SK-N-SH treated with all-trans-retinoic acid at 6 μM for 48 hours (cell line): ENCODE results near the gene SCAMP3.
"Not testable (repeated sequence)": the region's sequence is repeated elsewhere in the genome, so short reads cannot be mapped to it uniquely, and the experiment has no call there.

Source experiments
- ATAC-seq: fragments of 200-7000 bp; cut with Tn5 transposase; 3 replicates; pipeline ENCODE4 v1.9.1; 2020; ENCODE audit warnings: mild to moderate bottlenecking, moderate library complexity
- ARNTL ChIP-seq: fragments of 450-650 bp; formaldehyde crosslinking; IDR thresholded peaks from 2 replicates; pipeline ENCODE4 v1.5.0; 2020; ENCODE audit warnings: low read depth, mild to moderate bottlenecking, moderate library complexity, borderline replicate concordance
- ESRRG ChIP-seq: fragments of 250-450 bp; sonication (Bioruptor Pico); IDR thresholded peaks from 2 replicates; pipeline ENCODE4 v1.6.1; 2021; ENCODE audit warnings: mild to moderate bottlenecking
- GLIS3 ChIP-seq: fragments of 250-450 bp; sonication (Bioruptor Pico); IDR thresholded peaks from 2 replicates; pipeline ENCODE4 v1.5.0; 2020; ENCODE audit warnings: mild to moderate bottlenecking, moderate library complexity
- RARB ChIP-seq: fragments of 250-450 bp; sonication (Bioruptor Pico); IDR thresholded peaks from 2 replicates; pipeline ENCODE4 v1.8.0; 2021; ENCODE audit warnings: mild to moderate bottlenecking, moderate library complexity
- SNAI2 ChIP-seq: fragments of 250-450 bp; sonication (Bioruptor Pico); IDR thresholded peaks from 2 replicates; pipeline ENCODE4 v1.5.0; 2020; ENCODE audit warnings: mild to moderate bottlenecking, moderate library complexity
- TOX ChIP-seq: fragments of 250-450 bp; sonication (Bioruptor Pico); IDR thresholded peaks from 2 replicates; pipeline ENCODE4 v1.8.0; 2021; ENCODE audit warnings: mild to moderate bottlenecking, moderate library complexity, borderline replicate concordance
- ZC3H10 ChIP-seq: fragments of 250-450 bp; sonication (Bioruptor Pico); IDR thresholded peaks from 2 replicates; pipeline ENCODE4 v1.5.1; 2021; ENCODE audit warnings: mild to moderate bottlenecking, moderate library complexity
- ZFP3 ChIP-seq: fragments of 250-450 bp; sonication (Bioruptor Pico); IDR thresholded peaks from 2 replicates; pipeline ENCODE4 v1.5.0; 2020; ENCODE audit warnings: mild to moderate bottlenecking, moderate library complexity
- ZFP30 ChIP-seq: fragments of 450-650 bp; formaldehyde crosslinking; IDR thresholded peaks from 2 replicates; pipeline ENCODE4 v1.5.0; 2022; ENCODE audit warnings: mild to moderate bottlenecking, moderate library complexity
- ZNF8 ChIP-seq: fragments of 450-650 bp; formaldehyde crosslinking; IDR thresholded peaks from 2 replicates; pipeline ENCODE4 v1.5.0; 2020; ENCODE audit warnings: mild to moderate bottlenecking, moderate library complexity
- TF ChIP-seq, protein P1 (sequence below): fragments of 250-450 bp; sonication (Bioruptor Pico); IDR thresholded peaks from 2 replicates; pipeline ENCODE4 v1.8.0; 2020; ENCODE audit warnings: mild to moderate bottlenecking, moderate library complexity, borderline replicate concordance
- TF ChIP-seq, protein P2 (sequence below): fragments of 250-450 bp; sonication (Bioruptor Pico); IDR thresholded peaks from 2 replicates; pipeline ENCODE4 v1.5.1; 2020; ENCODE audit warnings: low read depth, mild to moderate bottlenecking, moderate library complexity
- TF ChIP-seq, protein P3 (sequence below): fragments of 250-450 bp; sonication (Bioruptor Pico); IDR thresholded peaks from 2 replicates; pipeline ENCODE4 v1.5.1; 2021; ENCODE audit warnings: mild to moderate bottlenecking, moderate library complexity

SCAMP3 gene

DNA sequence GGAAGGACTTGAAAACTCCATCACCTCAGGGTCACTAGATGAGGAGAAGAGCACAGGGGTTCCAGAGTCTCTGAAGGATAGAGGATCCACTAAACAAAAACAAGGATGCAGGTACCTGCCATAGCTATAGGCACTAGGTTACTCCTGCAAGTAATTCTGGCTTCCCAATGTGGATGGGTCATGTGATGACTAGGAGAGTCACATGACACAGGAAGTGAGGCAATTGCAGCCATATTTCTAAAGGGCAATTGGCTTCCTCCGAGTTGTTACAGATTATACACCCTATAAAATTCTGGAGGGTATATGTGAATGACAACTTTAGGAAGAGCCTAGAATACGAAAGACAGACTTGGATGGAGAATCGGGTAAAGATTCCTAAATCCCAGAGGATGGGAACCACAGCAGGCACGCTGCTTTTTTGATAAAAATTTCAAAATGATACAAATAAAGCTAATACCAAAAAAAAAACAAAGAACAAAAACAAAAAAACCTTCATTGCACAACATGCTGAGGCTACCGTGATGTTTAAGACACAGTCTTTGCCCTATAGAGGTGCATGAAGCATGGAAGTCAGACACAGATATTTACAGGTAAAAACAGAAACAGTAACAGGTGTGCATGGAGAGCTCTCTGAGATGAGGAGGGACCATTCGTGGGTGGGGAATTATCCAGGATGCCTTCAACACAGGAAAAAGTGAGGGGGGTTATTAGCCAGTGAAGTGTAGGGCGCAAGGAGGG lies 43.1 kb downstream of the SCAMP3 start:
- TF ChIP-seq SNAI2, result no peak
- no peak for TF ChIP-seq ZFP3 (CRISPR knock-in tag)
- no peak for TF ChIP-seq ESRRG (CRISPR knock-in tag)
- peak; percentile 76 for ATAC-seq

DNA sequence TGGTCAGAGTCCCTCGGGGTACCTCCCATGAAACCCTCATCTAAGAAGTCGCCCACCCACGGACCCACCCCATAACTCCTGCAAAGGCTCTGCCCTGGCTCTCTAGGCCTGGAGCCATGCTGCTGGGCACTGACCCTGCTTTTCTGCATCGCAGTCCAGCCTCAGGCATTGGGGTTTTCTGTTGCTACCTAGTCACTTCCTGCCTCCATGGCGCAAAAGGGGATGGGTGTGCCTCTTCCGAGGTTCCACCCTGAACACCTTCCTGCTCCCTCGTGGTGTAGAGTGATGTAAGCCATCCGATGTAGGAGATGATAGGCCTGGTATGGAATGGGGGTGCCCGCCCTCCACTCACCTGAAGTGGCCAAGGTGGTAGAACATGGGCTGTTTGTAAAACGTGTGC lies 47.5 kb downstream of the SCAMP3 start:
- not testable (repeated sequence) for ATAC-seq

DNA sequence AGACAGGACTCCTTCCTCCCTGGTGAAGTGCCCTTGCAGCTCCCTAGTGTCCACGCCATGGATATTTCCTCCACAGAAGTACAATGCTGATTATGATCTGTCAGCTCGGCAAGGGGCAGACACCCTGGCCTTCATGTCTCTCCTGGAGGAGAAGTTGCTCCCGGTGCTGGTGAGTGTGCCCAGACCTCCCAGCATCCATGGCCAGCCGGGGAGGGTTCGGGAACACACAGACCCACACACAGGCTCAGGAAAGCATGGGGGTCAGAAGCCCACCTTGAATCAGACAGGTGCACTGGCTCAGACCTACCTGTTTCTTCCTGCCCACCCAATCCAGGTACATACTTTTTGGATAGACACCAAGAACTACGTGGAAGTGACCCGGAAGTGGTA lies 50.1 kb downstream of the SCAMP3 start:
- ATAC-seq, result not testable (repeated sequence)

DNA sequence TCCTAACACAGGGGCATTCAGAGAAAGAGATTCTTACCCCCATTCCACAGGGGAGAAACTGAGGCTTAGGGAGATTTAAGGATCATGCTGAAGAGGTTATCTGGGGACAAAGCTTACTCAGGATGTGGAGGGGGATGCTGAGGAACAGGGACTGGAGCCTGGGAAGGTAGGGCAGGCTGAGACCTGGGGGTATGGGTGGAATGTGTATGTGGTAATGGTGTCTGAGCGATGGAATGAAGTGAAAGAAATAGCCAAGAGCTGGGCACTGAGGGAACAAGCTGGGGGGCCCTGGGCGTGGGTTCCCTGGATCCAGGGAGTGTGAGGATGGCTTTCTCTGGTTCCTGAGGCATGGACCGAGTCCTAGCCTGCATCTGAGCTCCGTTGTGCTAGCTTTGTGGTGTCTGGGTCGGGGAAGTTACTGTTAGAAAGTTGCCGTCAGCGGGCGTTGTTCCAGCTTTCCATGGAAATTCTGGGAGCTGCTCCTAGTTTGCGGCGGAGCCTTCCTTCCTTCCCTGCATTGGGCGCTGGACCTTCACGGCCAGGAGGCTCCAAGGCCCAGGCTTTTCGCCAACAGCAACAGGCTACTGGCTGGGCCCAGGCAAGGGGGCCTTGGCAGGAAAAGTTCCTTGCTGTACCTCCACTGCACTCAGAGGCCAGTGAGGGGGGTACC lies 50.6 kb downstream of the SCAMP3 start:
- not testable (repeated sequence) for ATAC-seq

DNA sequence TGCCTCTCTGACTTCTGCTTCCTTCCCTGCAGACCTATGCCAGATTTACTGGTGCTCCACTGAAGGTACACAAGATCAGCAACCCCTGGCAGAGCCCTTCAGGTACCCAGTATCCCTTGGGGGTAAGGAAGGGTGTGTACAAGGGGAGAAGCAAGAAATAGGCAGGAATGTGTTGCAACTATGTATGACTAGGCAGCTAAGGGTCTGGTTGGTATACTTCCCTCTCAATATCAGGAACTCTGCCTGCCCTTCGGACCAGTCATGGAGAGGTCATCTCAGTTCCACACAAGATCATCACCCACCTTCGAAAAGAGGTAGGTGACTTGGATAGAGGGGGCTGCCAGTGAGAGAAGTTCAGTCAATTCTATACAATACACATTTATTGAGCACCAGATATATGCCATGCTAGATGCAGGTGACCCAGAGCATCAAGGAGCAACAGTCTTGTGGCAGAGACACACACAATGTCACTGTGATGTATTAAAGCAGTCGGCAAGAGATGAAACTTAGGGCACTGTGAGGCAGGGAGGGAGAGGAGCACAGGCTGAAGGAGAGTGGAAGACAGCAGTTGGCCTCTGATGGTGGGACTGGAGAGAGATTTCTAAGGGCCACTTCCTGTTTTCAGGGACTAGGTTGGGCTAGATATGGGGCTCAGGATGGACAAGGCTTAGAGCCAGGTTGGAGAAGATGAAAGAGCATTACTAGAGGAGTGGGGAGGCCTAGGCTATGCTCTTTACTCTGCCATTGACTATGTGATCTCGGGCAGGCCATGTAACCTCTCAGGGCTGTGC lies 51.7 kb downstream of the SCAMP3 start:
- no peak for TF ChIP-seq ZNF8 (CRISPR knock-in tag)
- ATAC-seq, result no peak

DNA sequence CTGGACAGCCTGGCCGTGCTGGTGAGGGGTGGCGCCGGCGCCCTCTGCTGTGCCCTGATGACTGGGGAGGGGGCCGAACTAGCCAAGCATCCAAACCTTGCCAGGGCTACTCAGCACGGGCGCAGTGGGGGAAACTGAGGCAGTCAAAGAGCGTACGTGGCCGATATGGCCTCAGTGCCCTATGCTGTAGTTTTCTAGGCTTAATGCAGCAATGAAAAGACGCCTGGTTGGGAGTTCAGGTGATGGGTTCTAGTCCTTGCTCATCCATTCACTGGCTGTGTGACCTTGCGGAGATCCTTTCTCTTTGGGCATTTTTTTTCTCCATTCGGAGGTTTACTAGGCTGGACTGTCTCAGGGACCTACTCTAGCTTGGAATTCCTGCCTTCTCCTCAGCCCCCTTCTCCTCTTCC lies 52.8 kb downstream of the SCAMP3 start:
- TF ChIP-seq ZC3H10 (CRISPR knock-in tag) (no peak), RARB (CRISPR knock-in tag) (peak; percentile 67; the same call in 1 of the 2 replicates)
- no peak for ATAC-seq

DNA sequence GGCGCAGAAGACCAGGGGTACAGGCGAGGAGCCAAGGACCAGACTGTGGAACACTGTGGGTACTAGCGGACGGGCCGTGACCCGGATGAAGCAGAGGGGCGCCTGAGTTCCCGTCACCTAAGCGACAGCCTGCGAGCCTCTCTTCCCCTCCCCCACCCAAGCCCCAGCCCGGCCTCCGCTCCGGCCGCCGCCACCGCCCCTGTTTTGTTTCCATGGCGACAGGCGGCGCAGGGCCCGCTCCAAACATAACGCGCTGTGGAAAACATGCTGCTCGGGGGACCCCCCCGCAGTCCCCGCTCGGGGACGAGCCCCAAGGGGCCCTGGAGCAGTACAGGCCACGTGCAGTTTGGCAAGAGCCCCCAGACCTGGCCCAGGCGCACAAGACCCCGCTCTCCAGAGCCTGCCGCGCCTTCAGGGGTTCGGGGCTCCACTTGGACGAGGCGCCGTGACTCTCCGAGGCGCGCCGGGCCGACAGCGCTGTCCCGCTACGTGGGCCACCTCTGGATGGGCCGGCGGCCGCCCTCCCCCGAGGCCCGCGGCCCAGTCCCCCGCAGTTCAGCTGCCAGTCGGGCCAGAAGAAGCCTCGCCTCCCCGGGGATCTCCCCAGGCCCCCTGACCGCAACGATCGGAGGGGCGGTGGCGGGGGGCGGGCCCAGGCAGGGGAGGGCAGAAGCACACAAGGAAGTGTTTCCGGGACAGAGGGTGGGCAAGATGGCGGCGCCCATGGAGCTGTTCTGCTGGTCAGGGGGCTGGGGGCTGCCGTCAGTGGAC lies 53.4 kb downstream of the SCAMP3 start, which contains the start of gene MTX1:
Gene MTX1, plus strand, starts transcription at position 155 of the 771 bp plus-strand sequence. Its CDS starts 110 bp downstream, at position 265.
- peak; percentile 79 for ATAC-seq
- TF ChIP-seq TOX (CRISPR knock-in tag) (no peak; the same call in 1 of the 2 replicates), GLIS3 (CRISPR knock-in tag) (no peak), ZNF8 (CRISPR knock-in tag) (no peak), ZFP3 (CRISPR knock-in tag) (no peak), ARNTL (CRISPR knock-in tag) (peak; percentile 81; the same call in 1 of the 2 replicates), ZFP30 (CRISPR knock-in tag) (no peak)
- TF ChIP-seq, protein P1, sequence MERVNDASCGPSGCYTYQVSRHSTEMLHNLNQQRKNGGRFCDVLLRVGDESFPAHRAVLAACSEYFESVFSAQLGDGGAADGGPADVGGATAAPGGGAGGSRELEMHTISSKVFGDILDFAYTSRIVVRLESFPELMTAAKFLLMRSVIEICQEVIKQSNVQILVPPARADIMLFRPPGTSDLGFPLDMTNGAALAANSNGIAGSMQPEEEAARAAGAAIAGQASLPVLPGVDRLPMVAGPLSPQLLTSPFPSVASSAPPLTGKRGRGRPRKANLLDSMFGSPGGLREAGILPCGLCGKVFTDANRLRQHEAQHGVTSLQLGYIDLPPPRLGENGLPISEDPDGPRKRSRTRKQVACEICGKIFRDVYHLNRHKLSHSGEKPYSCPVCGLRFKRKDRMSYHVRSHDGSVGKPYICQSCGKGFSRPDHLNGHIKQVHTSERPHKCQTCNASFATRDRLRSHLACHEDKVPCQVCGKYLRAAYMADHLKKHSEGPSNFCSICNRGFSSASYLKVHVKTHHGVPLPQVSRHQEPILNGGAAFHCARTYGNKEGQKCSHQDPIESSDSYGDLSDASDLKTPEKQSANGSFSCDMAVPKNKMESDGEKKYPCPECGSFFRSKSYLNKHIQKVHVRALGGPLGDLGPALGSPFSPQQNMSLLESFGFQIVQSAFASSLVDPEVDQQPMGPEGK, result no peak; the same call in none of the 2 replicates
- TF ChIP-seq, protein P2, sequence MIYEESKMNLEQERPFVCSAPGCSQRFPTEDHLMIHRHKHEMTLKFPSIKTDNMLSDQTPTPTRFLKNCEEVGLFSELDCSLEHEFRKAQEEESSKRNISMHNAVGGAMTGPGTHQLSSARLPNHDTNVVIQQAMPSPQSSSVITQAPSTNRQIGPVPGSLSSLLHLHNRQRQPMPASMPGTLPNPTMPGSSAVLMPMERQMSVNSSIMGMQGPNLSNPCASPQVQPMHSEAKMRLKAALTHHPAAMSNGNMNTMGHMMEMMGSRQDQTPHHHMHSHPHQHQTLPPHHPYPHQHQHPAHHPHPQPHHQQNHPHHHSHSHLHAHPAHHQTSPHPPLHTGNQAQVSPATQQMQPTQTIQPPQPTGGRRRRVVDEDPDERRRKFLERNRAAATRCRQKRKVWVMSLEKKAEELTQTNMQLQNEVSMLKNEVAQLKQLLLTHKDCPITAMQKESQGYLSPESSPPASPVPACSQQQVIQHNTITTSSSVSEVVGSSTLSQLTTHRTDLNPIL (CRISPR knock-in tag), result no peak
- TF ChIP-seq, protein P3, sequence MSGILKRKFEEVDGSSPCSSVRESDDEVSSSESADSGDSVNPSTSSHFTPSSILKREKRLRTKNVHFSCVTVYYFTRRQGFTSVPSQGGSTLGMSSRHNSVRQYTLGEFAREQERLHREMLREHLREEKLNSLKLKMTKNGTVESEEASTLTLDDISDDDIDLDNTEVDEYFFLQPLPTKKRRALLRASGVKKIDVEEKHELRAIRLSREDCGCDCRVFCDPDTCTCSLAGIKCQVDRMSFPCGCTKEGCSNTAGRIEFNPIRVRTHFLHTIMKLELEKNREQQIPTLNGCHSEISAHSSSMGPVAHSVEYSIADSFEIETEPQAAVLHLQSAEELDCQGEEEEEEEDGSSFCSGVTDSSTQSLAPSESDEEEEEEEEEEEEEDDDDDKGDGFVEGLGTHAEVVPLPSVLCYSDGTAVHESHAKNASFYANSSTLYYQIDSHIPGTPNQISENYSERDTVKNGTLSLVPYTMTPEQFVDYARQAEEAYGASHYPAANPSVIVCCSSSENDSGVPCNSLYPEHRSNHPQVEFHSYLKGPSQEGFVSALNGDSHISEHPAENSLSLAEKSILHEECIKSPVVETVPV, result no peak
